GM21528 (cell line): ENCODE results near the gene SRRM5.
"Not testable (repeated sequence)": the region's sequence is repeated elsewhere in the genome, so short reads cannot be mapped to it uniquely, and the experiment has no call there.

Experiments
- ATAC-seq: cut with Tn5 transposase; IDR thresholded peaks from one replicate; pipeline ENCODE4 v1.9.1; 2021; ENCODE audit warnings: mild to moderate bottlenecking, moderate library complexity; ENCODE audit not compliant: unreplicated experiment, low FRiP score

The SRRM5 gene

GRCh38 chr19:43636121-43636683 is 24.3 kb downstream of the SRRM5 start:
- ATAC-seq, result no peak

- no peak for ATAC-seq
Observed at GRCh38 chr19:43638214-43638994, 26.5 kb downstream of the SRRM5 start.

DNA sequence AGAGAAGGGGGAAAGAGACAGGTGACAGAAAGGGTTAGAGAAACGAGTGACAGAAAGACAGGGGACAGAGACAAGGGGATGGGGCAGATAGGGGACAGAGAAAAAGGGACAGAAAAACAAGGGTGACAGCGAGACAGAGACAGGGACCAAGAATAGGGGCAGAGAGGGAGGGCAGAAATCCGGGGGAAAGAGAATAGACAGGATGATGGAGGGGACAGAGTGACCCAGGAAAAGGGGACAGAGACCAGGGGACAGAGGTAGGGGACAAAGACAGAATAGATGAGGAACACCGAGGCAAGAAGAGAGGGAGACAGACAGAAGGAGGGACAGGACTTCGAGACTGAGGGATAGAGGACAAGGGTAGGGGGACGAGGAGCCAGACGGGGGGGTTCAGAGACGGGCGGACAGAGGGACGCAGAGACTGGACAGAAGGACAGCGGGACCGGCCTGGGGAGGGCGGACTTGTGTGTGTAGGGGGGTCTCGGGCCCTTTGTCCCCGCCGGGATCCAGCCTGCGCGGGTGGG is 27.2 kb downstream of the SRRM5 start:
- no peak for ATAC-seq

- ATAC-seq, result no peak
Observed at GRCh38 chr19:43639519-43640423, 27.9 kb downstream of the SRRM5 start, which contains the start of gene CADM4. CADM4 (minus strand) TSS chr19:43639850; CDS start chr19:43639790, 60 bp downstream.

GRCh38 chr19:43640424-43640757 is 28.5 kb downstream of the SRRM5 start:
- no peak for ATAC-seq

DNA sequence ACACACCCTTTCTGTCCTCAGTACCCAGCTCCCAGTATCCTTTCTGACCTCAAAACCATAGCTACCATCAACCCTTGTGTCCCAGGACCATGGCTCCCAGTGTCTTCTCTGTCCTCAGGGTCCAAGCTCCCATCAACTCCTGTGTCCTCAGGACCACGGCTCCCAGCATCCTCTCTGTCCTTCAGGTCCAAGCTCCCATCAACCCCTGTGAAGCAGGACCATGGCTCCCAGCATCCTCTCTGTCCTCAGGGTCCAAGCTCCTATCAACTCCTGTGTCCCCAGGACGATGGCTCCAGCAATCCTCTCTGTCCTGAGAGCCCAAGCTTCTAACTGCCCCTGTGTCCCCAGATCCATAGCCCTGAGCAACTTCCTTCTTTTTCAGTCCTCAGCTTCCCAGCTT is 29.4 kb downstream of the SRRM5 start:
- ATAC-seq, result no peak

DNA sequence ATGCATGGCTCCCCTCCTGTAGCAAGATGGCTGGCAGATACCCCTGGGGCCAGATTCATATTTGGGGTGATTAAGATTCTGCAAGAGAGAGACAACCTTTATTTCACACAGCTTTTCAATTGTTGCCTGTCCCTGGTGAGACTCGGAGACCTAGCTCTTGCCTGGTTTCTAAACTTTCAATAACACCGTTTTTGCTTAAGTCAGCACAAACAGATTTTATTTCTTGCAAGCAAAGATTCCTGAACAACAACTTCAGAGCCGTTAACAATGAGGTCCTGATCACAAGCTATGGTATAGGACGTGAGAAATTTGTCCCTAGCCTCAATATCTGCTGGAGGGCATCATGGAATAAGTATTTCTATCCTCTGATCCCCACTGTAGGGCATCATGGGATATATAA is 30.6 kb downstream of the SRRM5 start:
- no peak for ATAC-seq

DNA sequence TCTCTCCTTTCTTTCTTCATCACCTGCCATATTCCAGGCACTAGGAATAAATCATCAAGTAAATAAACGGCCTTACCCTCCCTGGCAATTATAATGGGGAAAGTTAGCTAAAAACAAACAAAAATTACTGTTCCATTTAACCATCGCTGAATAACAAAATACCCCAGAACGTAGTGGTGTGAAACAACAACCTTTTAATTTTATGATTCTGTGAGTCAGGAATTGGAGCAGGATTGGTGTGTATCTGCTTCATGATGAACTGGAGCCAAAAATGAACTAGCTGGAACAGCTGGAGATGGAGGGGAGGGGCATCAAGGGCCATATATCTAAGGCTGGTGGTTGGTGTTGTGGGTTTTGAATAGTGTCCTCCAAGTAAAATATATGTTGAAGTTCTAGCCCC is 31.4 kb downstream of the SRRM5 start:
- ATAC-seq, result no peak

GRCh38 chr19:43644181-43644580 is 32.3 kb downstream of the SRRM5 start:
- ATAC-seq, result no peak

- ATAC-seq, result no peak
Observed at GRCh38 chr19:43648633-43649032, 36.7 kb downstream of the SRRM5 start.

GRCh38 chr19:43649514-43649913 is 37.6 kb downstream of the SRRM5 start:
- ATAC-seq, result no peak

DNA sequence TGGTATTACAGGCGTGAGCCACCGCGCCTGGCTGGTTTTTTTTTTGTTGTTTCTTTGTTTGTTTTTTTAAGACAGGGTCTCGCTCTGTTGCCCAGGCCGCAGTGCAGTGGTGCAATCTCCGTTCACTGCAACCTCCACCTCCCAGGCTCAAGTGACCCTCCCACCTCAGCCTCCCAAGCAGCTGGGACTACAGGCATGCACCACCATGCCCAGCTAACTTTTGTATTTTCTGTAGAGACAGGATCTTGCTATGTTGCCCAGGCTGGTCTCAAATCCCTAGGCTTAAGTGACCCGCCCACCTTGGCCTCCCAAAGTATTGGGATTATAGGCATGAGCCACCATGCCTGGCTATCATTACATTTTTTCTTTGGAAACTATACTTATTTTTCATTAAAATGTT is 38.4 kb downstream of the SRRM5 start:
- not testable (repeated sequence) for ATAC-seq

DNA sequence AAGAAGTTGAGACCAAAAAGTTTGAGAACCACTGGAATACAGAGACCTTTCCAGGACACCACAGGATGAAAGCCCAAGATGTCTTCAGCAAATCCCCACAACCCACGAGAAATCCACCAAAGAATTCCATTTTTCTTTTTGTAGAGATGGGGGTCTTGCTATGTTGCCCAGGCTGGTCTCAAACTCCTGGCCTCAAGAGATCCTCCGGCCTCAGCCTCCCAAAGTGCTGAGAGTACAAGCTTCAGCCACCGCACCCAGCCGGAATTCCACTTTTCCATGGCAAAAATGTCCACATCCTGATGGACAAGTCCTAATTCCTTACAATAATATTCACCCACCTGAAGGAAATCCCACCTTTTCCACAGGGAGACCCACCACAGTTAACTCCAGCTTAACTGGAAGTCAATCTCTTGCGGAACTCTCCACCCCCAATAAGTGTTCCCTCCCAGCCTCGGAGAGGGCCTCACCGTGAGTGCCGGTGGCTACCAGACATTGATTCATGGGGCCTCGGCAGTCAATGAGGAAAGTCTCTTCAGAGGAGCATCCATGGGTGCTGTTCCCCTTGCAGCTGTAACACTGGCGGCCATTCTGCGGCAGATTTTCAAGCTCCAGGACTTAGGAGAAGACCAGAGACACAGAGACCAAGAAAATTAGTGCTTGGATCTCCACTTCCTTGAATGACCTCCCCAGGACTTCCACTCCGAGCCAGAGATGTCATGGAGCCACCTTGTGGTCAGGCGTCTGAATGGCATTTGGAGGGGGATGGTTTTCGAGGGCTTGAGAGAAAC is 40.1 kb downstream of the SRRM5 start:
- no peak for ATAC-seq

- ATAC-seq, result no peak
Observed at GRCh38 chr19:43652546-43652874, 40.6 kb downstream of the SRRM5 start.

DNA sequence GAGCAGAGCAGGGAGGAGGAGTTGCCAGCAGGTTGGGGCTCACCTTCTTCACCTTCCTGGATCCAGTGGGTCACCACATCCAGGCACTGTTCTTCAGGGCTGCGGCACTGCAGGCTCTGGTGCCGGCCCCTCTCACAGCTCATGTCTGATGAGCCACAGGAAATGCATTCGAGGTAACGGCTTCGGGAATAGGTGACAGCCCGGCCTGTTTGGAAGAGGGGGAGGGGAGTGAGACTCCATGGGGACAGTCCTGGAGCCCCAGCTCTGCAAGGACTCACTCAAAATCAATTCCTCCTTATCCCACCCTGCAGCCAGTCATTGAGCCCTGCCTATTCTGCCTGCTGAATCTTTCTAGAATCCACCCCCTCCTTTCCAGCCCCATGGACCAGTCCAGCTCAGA is 44.5 kb downstream of the SRRM5 start:
- no peak for ATAC-seq

DNA sequence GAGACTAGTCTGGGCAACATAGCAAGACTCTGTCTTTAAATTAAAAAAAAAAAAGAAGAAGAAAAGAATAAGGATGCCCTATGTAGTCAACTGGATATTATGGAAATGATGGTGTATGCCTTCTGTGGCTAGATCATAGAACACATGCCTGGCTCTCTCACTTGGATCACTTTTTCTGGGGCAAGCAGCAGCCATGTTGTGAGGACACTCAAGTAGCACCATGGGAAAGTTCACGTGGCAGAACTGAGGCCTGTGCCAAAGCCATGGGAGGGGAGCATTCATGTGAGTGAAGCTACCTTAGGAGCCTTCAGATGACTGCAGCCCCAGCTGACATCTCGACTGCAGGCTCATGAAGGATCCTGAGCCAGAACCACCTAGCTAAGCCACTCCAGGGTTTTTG is 46.1 kb downstream of the SRRM5 start:
- ATAC-seq, result no peak

DNA sequence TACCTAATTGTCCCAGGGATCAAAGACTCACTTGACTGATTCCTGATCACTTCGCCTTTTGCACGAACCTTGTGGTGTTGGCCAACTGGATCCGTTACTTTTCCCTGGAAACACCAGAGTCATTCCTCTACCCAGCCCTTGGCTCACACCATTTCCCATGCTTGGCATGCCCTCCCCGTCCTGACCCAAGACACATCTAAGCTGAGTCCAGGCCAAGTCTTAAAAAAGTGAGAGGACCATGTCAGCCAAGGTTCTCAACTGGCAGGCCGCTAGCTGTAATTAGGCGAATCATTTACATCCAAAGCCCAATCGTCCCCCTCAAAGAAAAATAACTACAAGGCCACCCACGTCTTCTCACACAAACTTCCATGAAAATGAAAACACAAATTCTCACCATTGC is 46.6 kb downstream of the SRRM5 start:
- no peak for ATAC-seq

DNA sequence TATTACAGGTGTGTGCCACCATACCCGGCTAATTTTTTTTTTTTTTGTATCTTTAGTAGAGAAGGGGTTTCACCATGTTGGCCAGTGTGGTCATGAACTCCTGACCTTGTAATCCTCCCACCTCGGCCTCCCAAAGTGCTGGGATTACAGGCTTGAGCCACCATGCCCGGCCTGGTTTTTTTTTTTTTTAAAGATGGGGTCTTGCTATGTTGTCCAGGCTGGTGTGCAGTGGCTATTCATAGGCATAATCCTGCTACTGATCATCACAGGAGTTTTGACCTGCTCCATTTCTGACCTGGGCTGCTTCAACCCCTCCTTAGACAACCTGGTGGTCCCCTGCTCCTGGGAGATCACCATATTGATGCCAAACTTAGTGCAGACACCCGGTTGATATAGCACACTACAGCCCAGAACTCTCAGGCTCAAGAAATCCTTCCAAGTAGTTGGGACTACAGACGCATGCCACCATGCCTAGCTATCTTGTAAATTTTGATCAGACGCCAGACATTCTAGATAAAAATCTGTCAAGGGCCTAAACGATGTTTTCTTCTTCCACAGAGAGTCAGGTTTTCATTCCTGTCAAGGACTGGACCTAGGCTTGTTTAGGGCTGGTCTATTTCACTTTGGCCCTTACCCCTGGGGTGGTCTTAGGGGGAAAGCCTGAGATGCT is 48.5 kb downstream of the SRRM5 start:
- no peak for ATAC-seq

- no peak for ATAC-seq
Observed at GRCh38 chr19:43660971-43661360, 49.1 kb downstream of the SRRM5 start.

DNA sequence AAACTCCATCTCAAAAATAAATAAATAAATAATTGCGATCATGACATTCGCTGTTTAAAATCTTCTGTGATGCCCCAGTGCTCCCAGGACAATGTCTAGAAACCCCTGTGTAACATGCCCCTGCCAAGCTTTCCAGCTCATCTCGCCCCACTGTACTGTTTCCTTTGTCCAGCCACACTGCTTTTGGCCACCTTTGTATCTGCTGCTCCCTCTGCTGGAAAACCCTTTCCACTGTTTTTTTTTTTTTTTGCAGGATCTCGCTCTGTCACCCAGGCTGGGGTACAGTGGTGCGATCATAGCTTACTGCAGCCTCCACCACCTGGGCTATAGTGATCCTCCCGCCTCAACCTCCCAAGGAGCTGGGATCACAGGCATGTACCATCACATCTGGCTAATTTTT is 50.6 kb downstream of the SRRM5 start:
- no peak for ATAC-seq
